HG02973 (cell line): Measurements from ENCODE around the gene ZNF778.

ENCODE experiments used
- ATAC-seq: cut with Tn5 transposase; IDR thresholded peaks from one replicate; pipeline ENCODE4 v1.9.1; 2021; ENCODE audit warnings: moderate library complexity; ENCODE audit not compliant: unreplicated experiment

The ZNF778 gene

DNA sequence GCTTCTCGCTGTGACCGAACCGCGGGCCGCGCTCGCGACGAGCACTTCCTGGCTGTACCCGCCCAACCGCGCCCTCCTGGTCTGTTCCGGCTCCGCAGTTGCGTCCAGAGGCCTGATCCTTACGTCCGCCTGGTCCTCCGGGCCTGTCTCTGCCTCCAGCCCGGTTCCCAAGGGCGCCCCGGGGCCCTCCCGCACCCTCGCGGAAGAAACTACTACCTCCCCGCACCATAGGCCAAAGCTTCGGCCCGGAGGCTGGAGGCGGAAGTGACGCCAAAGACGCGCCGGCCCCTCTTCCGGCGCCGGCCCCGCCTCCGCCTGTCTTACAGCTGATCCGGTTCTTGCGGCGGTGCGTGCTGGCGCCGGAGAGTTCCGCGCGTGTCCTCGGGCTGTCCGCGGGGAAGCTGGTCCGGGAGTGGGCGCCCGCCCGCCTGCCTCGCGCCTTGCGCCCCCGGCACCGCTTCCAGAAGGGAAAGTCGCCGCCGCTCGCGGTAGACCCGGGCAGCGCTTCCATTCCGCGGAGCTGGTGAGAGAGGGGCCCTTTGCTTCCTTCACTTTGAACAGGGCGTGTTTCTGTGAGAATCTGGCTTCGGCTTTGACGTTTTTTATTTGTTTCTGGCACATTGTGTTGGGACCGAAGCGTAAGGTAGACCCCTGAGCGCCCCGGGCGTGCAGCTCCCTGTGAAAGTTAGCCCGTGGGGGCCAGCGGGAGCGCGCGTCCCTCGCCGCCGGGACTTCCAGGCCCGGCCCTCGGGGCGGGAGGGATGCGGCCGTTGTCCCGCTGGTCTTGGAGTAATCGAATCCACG lies at the start of gene ZNF778:
ZNF778 (plus strand) TSS at position 316 of the 804 bp plus-strand sequence. CDS start 3,425 bp downstream, outside the sequence.
- peak; percentile 85 for ATAC-seq

DNA sequence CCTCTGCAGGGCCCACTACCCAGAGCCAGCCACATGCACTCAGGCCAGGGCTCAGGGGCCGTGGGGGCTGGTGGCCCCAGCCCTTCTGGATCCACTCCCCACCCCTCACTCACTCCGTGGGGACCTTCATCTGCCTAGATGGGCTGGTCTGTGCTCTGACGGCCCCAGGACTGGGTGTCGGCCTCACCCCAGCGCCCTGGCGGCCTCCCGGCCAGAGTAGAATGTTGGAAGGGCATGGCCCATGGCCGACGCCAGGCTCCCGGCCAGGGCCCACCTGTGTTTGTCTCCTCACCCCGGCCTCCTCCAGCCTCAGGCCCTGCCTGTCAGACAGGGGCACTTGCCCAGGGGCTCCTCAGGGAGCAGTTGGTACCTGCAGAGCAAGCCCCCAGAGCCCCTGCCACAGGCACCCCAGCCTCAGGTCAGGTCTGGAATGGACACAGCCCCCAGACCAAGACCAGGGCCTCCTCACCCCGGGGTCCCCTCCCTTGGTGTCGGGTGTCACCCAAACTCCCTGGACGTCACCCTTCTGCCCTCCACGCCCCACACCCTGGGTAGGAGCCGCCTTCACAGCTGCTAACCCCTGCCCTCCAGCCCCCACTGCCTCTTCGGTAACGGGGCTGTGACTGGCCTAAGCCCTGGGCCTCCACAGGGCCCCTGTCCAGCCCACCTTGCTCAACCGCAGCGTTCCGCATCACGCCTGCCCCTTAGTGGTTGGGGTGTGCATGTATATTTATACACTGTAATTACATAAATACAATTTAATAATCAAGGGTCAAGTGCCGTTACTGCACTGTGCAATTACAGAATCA lies 48.9 kb upstream of the ZNF778 start:
- ATAC-seq: no peak

DNA sequence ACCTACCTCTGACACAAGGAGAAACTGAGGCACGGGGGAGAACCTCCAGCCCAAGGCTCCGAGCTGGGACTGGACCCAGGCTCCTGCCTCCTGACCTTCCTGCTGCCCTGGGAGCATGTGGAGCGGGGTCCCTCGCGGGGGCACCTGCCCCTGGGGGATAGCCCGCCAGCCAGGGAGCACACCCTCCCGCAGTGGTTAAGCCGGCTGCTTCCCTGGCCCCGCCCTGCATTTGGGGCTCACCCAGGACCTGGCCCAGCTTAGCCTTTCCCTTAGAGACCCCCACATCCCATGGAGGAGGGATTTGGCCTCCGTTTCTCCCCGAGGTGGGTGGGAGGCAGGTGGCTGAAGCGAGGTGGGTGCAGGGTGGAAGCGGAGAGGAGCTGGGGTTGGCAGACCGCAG lies 47.7 kb upstream of the ZNF778 start:
- no peak for ATAC-seq

GRCh38 chr16:89170346-89171215 lies 46.9 kb upstream of the ZNF778 start:
- no peak for ATAC-seq

DNA sequence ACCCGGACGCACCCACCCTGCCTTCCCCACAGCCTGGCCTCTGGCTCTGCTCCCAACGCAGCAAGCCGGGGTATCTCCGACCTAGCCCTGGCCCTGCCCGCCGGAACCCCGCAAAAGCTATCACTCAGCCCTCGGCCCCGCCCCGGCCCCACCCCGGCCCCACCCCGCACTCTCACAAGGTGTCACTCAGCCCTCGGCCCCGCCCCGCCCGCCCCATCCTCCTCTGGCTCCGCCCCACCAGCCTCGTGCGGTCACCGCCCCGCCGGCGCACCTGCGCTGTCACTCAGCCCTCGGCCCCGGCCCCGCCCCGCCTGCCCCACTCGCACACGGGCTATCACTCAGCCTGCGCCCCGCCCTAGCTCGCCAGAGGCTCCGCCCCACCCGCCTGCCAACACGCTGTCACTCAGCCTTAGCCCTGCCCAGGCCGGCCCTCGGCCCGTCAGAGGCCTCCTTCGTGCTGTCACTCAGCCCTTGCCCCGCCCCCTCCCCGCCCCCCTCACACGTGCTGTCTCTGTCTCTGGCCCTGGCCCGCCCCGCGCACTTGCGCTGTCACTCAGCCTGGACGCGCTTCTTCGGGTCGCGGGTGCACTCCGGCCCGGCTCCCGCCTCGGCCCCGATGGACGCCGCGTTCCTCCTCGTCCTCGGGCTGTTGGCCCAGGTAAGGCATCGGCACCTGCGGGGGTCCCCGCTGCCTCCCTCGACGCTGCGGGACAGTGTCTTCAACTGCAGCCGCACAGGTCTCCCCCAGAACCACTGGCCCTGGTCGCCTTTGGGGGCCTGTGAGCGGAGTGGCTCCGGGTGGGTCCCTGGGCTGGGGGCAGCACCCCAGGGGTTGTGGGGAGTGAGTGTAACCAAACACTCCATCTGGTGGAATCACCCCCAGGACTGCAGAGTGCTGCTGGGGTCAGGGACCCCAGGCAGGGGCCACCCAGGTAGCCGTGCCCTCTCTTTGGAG lies 46.0 kb upstream of the ZNF778 start, which contains the start of gene CDH15:
CDH15 (plus strand) TSS at position 533 of the 955 bp plus-strand sequence; CDS start at position 617, 84 bp downstream.
- peak; percentile 76 for ATAC-seq

GRCh38 chr16:89172171-89172527 lies 45.4 kb upstream of the ZNF778 start:
- ATAC-seq: no peak

DNA sequence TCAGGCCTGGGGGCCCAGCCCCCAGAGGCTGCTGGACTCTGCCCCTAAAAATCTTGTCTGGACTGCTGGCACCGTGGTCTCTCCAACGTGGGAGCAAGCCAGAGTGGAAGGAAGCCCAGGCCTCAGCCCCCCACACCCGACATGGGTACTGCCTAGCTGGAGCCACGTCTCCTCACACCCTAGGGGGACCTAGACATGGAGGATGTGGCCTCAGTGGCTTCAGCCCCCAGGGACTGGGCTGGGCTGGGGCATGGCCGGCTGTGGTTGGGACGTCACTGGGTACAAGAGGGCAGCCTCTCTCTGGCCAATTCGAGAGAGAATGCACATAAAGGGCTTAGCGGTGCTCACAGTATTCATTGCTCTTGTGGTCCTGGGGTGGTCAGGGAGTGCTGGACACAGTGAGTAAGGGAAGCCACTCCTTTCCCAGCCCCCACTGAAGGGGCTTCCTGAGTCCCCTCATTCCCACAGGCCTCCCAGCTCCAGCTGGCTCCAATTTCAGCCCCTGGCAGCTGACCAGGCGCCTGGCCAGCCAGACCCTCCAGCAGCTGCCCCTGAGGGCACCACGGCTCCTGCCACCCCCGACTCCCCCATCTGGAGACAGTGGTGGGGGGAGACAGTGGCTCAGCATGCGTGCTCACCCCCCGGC lies 44.9 kb upstream of the ZNF778 start:
- no peak for ATAC-seq

DNA sequence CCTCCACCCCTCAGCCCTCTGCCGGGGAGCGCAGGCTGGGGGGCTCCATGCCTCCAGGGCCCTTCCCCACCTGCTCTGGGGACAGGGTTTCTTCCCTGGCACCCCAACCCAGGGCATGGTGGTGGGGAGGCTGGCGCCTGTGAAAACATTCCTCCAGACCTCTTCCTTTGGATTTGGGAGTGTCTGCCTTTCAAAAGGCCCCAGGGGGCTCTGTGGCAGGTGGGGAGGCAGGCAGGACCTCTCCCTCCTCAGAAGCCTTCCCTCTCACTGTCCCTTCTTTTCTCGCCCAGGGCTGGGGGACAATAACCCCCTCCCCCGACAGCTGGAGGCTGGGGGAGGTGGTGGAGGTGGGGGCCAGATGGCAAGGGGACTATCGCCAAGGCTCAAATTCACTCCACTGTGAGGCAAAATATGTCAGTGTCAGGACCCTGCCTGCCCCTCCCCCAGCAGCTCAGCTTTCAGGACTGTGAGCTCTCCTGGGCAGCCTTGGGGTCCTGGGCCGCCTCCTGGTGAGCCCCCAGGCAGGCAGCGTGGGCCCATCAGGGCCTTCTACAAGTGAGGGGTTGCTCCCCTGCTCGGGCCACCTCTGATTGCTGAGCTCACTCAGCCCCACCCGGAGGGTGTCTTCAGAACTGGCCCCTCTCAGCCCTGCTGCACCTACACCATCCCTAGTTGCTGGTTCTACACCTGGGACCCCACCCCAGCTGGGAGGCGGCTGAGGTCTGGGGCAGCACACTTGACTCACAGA lies 44.2 kb upstream of the ZNF778 start:
- ATAC-seq: no peak

- ATAC-seq: no peak
Measured at GRCh38 chr16:89174055-89174827, 43.3 kb upstream of the ZNF778 start.

GRCh38 chr16:89174877-89175276 lies 42.6 kb upstream of the ZNF778 start:
- no peak for ATAC-seq

- no peak for ATAC-seq
Measured at GRCh38 chr16:89175280-89176146, 42.0 kb upstream of the ZNF778 start.

- ATAC-seq: no peak
Measured at GRCh38 chr16:89176147-89176690, 41.3 kb upstream of the ZNF778 start.

DNA sequence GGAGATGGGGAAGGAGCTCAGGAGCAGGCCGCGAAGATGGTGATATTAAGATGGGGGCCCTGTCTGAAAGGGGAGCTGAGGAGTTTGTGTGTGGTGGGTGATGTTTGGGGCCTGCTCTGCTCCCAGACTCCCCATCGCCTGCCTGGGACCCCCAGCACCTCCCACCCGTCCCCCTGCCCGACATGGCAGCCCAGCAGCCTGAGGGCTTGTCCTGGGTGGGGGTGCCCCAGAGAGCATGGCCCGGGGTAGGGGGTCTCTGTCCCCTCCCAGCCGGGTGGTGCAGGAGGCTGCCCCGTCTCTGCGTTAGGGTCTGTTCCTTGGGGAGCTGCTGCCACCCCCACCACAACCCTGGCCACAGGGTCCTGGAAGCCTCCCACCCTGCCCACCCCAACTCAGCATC lies 40.8 kb upstream of the ZNF778 start:
- no peak for ATAC-seq

GRCh38 chr16:89177501-89177900 lies 40.0 kb upstream of the ZNF778 start:
- no peak for ATAC-seq

DNA sequence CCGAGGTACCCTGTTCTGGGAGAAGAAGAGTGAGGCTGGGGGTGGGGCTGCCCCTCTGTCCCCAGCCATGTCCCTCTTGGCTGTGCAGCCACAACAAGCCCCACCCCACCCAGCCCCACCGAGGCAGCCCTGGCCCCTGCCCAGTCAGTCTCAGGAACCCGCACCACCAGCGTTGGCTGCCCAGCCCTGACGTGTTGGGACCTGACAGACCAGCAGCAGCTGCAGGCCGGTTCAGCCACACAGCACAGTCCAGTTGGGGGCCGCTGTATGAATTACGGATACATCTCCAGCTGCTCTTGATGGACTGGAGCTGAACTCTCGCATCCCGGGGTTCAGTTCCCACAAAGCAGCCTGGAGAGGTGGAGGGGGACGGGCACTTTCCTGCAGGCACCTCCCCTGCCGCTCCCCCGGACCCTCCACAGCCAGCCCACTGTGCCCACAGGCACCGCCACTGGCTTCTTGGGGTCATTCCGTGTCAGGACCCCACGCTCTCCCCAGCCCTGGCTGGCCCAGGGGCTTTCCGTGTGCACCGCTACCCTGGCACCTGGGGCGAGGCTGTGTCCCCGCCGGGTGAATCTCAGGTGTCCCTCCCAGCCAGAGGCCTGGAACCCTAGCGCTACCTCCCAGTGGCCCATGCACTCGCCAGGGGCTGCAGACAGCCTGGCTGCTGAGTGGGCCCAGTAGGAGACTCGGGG lies 38.9 kb upstream of the ZNF778 start:
- no peak for ATAC-seq

- ATAC-seq: no peak
Measured at GRCh38 chr16:89179148-89179484, 38.4 kb upstream of the ZNF778 start.
